ENCODE measurements around the gene FBXO38.

DNA sequence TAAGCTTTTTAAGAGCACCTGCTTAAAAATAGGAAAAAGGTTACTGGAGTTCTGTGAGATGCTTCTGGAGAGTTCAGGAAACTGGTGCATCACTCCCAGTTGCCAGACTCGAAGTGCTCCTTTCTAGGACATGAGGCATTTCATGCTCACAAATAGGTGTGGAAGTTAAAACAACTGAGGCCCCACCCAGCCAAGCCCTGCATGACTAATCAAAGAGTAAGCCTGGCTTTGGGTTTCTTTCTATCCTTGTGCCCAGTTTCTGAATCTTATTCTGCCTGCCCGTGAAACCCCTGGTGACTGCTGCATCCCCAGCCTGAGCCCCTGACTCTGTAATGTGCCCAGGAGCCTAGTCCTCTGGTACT, 40.7 kb upstream of the FBXO38 start:
- TF ChIP-seq CTCF (IDR thresholded peaks at IDR 0.05) (no peak), POLR2A (IDR thresholded peaks at IDR 0.05; ENCODE audit: low read depth) (no peak), POLR2AphosphoS5 (IDR thresholded peaks at IDR 0.05) (no peak)

Measured in esophagus muscularis mucosa (tissue), 3 donors.